ENCODE measurements around the gene PELI2.

- TF ChIP-seq POLR2A (IDR thresholded peaks at IDR 0.05; ENCODE audit: low read length) (no peak), GATA1 (IDR thresholded peaks at IDR 0.05; ENCODE audit: low read depth, low read length) (no peak)
Observed at GRCh38 chr14:56172074-56172473, 53.9 kb downstream of the PELI2 start.
